Activated naive CD4-positive, alpha-beta T cell treated with anti-CD3 and anti-CD28 coated beads, Interleukin-2, amount 50 U/mL, for 16 hours (primary cell): Measurements from ENCODE around the gene SLC5A2.
"Not testable (repeated sequence)": the region's sequence is repeated elsewhere in the genome, so short reads cannot be mapped to it uniquely, and the experiment has no call there.

Experiments
- DNase-seq: peaks from one replicate; pipeline ENCODE4 v3.0.0-alpha.2; 2020

Gene SLC5A2

DNA sequence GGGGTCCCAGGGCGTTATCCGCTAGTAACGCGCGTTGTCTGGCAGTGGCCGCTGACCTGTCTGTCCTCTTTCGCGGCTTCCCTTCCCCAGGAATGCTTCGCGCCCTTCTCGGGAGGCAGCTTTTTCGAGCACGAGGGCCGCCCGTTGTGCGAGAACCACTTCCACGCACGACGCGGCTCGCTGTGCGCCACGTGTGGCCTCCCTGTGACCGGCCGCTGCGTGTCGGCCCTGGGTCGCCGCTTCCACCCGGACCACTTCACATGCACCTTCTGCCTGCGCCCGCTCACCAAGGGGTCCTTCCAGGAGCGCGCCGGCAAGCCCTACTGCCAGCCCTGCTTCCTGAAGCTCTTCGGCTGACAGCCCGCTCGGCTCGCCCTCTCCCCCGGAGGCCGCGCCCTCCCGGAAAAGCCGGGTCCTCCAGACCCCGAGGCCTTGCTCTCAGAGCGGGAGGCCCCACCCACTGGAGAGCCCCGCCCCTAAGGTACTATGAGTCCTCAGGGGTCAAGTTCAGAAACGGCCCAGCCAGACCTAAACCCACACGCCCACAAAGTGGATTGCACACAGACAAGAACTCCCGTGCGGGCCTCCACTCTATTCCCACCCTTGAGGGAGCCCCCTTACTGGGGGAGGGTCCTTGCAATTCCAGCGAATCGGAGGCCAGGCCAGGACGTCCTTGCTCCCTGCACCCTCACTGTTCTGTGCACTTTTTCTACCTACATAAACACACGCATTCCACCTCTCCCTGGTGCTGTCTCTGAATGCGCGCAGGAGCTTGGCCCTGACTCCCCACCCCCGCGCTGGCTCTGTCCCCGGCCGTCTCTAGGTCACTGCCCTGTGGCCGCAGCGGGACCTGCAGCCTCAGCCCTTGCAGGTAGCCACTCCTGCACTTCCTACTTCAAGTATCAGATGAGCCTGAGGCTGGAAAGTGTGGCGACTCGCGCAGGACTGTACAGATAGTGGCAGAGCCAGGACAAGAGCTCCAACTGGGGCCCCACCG, 5.4 kb upstream of the SLC5A2 start:
- DNase-seq, result peak; percentile 33

DNA sequence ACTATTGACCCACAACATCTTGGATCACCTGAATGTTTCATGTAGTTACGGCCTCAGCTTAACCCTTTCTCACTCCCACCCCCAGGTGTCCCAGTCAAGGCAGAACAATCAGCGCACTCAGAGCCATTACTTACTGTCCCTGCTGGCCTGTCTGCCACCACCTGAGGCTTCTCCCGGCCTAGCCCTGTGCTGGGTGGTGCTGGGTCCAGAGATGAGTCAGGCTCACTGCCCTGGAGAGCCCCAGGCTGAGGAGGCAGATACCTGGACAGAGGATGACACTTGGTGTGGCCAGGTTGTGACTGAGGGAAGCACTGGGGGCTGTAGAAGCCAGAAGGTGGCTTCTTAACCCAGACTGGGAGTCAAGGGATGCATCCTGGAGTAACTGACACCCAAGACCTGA, 4.0 kb upstream of the SLC5A2 start:
- no peak for DNase-seq

DNA sequence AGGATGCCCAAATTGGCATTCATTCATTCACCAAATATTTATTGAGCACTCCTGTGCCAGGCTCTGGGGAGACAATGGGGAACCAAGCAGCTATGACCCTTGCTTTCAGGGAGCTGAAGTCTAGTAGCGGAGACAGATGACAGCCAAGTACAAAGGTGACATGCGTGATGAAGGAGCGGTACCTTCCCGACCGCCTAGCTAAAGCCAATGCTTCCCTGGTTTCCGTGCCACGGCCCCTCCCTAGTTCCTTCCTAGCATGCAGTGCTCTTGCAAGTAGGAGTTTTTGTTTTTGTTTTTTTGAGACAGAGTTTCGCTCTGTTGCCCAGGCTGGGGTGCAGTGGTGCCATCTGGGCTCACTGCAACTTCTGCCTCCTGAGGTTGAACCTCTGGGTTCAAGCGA, 3.2 kb upstream of the SLC5A2 start:
- DNase-seq, result no peak

DNA sequence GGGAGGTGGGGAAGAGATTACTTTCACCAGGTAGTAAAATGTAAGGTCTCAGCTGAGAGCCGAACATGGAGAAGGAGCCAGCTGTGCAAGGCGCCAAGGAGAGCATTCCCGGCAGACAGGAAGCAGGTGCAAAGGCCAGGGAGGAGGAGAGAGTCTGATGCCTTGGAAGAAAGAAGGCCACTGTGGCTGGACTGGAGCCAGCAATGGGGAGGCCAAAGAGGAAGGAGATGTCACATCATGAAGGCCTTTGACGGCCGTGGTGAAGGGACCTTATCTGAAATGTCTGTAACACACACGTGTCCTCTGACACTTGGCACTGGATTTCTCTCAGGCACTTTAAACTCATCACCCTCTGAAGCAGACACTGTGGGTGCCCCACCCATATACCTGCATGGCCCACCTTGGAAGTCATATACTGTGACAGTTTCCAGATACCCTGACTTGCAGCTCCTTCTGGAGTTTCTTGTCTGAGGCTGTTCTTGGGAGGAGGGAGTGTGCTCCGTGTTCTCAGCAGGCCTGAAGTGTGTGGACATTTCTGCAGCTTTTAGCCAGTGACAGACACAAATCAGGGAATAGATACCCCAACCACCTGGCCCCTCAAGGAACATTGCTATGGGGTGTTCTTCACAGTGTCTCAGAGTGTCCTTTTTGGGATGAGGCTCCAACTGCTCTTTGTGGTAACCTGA, 1.9 kb upstream of the SLC5A2 start:
- DNase-seq, result no peak

DNA sequence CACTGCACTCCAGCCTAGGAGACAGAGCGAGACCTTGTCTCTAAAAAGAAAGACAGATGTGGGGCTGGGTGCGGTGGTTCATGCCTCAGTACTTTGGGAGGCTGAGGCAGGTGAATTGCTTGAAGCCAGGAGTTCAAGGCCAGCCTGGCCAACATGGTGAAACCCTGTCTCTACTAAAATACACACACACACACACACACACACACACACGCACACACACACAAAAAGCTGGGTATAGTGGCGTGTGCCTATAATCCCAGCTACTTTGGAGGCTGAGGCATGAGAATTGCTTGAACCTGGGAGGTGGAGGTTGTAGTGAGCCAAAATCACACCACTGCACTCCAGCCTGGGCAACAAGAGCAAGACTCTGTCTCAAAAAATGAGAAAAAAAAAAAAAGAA, 1.1 kb downstream of the SLC5A2 start:
- DNase-seq, result not testable (repeated sequence)

DNA sequence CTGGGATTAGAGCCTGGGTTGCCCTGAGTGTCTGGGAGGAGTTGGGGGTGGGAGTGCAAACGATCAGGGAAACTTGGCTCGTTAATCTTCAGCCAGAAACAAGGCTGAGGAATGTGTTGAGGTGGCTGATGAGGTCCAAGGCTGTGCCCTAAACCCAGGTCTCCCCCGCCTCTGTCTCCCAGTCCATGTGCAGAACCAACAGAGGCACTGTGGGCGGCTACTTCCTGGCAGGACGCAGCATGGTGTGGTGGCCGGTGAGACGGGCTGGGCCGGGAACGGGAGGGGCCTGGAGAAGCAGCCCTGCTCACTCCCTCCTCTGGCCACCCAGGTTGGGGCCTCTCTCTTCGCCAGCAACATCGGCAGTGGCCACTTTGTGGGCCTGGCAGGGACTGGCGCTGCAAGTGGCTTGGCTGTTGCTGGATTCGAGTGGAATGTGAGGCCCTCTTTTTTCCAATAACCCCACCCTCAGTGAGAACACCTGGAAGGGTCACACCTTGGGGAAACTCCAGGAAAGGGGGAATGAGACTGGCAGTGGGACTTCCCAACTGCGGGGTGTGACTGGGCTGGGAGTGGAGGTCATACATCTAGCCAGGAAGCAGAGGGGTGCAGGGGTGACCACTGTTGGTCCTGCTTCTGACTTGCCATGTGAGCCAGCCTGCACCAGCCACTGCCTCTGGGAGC, 1.7 kb downstream of the SLC5A2 start:
- no peak for DNase-seq

DNA sequence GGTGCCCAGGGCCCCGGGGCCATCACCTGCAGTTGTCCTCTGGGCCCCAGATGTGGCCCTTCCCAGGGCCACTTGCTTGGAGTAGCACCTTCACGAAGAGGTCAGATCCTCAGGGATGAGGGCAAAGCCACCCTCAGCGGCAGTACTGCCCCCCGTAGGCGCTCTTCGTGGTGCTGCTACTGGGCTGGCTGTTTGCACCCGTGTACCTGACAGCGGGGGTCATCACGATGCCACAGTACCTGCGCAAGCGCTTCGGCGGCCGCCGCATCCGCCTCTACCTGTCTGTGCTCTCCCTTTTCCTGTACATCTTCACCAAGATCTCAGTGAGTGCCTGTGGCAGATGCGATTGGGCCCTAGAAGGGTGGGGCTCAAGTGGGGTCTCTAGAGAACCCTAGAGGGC, 2.6 kb downstream of the SLC5A2 start:
- DNase-seq, result no peak

DNA sequence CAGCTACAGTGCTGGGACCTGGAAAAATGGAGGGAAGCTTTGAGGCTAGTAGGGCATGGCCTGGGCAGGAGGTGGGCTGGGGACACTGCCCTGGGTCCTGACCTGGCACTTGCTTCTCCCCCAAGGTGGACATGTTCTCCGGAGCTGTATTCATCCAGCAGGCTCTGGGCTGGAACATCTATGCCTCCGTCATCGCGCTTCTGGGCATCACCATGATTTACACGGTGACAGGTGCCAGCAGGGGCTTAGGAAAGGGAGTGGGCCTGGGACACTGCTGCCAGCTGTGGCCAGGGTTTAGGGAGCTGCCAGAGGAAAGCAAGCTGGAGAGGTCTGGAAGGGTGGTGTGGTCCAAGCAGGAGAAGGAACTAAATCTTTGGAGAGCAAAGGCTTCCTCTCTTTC, 3.1 kb downstream of the SLC5A2 start:
- DNase-seq, result no peak

DNA sequence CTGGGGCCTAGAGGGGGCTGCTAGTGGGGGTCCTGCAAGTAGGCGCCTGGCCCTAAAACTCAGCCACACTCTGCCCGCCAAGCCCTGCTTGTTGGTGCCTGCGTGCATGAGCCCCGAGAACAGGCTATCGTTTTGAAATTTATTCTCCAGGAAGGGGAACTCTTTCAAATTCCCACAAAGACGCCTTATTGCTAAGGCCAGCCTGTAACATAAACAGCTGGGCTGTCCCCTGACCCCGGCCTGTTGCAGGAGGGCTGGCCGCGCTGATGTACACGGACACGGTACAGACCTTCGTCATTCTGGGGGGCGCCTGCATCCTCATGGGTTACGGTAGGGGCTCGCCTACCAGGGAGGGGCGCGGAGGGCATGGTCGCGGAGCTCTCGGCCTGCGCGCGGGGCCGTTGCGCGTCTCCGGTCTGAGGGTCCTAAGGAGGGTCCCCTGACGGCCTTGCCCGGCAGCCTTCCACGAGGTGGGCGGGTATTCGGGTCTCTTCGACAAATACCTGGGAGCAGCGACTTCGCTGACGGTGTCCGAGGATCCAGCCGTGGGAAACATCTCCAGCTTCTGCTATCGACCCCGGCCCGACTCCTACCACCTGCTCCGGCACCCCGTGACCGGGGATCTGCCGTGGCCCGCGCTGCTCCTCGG, 4.3 kb downstream of the SLC5A2 start:
- DNase-seq, result no peak

DNA sequence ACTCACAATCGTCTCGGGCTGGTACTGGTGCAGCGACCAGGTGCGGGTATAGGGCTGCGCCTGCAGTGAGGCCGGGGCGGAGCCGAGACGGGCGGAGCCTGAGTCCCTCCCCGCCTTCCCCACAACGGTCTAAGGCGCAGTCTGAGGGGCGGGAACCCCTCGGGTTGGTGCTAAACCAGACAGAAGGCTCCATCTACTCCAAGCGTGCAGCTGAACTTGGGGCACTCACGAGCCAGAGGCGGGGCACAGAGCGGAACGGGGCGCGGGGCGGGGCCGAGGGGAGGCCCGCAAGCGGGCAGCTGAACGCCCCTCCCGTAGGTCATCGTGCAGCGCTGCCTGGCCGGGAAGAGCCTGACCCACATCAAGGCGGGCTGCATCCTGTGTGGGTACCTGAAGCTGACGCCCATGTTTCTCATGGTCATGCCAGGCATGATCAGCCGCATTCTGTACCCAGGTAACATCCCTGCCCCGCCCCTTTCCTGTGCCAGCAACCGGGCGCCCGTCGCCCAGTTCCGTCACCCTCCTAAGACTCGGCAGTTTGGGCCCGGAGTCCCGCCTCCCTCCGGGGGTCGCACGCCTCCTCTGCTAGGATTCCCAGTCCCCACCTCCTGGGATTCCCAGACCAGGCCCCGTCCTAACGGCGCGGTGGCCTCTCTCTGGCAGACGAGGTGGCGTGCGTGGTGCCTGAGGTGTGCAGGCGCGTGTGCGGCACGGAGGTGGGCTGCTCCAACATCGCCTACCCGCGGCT, 5.0 kb downstream of the SLC5A2 start:
- peak; percentile 72 for DNase-seq

DNA sequence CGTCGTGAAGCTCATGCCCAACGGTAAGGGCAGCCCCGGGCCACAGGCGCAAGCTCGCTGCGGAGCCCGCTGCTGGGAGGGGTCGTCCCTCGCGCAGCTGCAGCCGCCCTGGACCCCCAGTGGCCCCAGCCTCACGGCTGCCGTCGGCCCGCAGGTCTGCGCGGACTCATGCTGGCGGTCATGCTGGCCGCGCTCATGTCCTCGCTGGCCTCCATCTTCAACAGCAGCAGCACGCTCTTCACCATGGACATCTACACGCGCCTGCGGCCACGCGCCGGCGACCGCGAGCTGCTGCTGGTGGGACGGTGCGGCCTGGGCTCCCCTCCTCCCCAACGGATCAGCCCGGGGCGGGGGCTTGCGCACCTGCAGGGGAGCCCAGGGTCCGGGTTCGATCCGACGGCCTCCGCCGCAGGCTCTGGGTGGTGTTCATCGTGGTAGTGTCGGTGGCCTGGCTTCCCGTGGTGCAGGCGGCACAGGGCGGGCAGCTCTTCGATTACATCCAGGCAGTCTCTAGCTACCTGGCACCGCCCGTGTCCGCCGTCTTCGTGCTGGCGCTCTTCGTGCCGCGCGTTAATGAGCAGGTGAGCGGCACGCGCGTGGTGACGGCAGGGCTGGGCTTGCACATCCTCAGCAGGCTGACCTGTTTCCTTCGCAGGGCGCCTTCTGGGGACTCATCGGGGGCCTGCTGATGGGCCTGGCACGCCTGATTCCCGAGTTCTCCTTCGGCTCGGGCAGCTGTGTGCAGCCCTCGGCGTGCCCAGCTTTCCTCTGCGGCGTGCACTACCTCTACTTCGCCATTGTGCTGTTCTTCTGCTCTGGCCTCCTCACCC, 5.8 kb downstream of the SLC5A2 start:
- no peak for DNase-seq

DNA sequence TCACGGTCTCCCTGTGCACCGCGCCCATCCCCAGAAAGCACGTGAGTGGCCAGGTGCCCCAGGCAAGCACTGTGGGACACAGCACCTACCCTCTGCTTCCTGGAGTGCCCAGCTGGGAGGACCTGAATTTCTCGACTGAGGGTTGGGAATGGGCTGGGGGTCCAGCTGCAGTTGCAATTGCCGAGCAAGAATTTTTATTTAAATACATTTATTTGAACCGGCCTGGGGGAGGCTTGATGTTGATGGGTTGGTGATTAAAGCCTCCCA, 6.3 kb downstream of the SLC5A2 start:
- DNase-seq, result no peak

DNA sequence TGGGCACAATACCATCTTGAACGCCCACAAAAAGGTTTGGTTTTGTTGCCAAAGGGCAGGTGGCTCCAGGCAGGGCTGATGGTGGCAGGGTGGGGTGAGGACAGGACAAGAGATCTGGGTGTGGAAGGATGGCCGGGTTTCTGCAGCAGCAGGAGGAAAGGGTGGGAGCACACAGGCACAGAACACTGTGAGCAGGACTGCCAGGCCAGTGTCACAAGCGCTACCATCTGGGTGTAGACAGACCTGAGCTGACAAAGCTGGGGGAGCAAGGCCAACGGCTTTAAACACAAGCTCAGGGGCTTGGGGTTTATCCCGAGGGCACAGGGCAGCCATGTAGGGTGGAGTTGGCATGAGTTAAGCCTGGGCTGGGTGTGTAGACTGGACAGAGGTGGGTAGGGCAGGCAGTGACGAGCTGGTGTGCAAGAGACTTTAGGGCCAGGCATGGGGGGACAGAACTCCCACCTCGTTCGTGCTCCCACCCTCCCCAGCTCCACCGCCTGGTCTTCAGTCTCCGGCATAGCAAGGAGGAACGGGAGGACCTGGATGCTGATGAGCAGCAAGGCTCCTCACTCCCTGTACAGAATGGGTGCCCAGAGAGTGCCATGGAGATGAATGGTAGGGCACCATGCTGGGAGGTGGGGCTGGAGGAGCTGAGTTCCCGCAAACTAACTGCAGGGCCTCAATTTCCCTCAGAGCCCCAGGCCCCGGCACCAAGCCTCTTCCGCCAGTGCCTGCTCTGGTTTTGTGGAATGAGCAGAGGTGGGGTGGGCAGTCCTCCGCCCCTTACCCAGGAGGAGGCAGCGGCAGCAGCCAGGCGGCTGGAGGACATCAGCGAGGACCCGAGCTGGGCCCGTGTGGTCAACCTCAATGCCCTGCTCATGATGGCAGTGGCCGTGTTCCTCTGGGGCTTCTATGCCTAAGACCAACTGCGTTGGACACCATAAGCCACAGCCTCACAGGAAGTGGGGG, 7.0 kb downstream of the SLC5A2 start:
- DNase-seq, result no peak

DNA sequence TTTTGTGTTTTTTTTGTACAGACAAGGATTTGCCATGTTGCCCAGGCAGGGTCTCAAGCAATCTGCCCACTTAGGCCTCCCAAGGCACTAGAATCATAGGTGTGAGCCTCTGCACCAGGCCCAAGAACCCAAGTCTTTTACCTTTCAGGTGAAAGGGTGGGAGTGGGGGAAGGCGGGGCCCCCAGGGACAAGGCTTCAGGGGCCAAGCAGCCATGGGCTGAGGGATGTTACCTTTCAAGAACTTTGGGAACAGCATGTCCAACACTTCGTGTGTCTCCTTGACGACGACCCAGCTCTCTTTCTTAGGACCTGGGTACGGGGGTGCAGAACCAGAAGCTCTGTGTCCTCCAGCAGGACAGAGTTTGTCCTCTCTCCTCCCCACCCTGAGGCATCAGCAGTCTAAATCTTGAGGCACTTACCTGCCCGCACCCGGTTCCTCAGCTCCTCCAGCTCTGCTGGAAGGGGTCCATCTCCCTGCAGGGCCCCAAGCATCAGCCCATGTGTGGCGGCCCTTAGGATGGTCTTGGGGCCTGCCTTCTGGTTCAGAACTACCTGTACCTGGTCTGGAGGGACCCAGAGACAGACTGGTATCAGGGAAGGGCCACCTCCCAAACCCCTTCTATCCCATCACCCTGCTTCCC, 9.0 kb downstream of the SLC5A2 start:
- no peak for DNase-seq

DNA sequence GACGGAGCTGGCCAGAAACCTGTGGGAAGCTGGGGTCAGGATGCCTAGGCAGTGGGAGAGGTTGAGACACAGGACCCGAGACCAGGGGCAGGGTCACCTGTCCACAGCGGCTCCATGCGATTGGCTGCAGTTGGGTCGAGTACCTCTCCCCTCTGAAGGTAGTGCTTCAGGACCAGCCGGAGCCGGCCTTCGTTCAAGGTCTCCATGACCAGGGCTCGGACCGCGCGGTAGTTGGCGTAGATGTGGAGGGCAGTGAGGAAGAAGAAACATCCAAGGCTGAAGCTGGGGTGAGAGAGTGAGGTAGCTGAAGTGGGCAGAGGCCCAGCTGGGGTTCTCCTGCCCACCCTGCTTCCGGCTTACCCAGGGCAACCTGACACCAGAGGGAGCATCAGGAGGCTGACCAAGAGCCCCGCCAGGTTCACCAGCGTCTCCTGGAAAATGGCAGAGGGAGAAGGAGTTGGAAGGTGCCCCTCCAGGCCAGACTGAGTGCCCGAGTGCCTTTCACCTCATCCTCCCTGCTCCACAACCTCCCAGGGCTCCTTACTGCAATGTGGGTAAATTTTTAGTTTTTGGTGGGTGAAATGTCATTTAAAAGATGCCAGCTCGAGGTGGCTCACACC, 10.7 kb downstream of the SLC5A2 start:
- DNase-seq, result no peak

DNA sequence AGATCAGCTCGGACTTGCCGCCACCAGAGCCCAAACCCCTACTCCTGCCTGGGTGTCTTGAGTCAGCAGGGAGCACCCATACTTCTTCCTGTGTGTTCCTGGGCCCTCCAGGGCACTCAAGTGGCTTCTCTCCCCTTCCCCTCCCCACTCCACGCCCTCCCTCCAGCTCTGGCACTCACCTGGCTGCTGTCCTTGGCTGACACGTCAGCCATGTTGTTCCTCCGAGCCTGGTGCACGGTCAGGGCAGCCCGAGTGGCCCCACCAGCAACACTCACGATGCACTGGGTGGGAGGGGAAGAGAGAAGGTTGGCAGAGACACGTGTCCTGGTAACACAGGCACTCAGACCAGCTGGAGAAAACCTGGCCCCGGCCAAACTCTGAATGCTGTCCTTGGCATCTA, 13.7 kb downstream of the SLC5A2 start:
- DNase-seq, result no peak

DNA sequence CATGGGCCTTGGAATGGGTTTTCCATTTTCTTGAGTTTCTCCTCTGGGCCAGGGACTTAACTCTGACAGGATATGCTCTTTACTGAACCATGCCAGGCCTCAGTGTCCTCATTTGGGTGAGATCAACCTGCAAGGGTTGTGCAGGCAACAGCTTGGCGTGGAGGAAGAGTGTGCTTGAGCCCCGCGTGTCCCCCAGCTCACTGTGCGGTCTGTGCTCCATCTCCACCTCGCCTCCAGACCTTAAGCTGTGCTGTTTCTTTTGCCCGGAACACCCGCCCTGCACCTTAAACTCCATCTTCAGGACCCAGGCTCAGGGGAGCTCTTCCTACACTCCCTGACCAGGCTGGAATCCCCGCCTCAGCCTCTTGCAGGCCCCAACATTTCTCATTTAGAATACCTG, 15.6 kb downstream of the SLC5A2 start:
- no peak for DNase-seq

DNA sequence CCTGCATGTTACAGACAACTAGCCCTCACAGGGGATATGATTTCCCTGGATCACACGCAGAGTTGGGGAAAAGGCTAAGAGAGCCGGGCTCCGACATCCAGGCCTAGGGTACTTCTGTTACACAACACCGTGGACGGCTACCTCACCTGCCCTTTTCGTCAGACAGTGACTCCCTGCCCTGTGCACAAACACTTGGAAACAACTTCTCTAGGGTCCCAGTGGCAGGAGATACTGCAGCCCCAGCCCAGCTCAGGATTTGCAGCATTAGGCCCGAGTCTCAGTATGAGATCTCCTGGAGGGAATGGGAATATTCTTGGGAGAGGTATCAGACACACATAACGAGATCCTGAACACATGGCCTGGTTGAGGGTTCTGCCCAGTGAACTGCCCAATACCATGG, 17.0 kb downstream of the SLC5A2 start:
- no peak for DNase-seq

DNA sequence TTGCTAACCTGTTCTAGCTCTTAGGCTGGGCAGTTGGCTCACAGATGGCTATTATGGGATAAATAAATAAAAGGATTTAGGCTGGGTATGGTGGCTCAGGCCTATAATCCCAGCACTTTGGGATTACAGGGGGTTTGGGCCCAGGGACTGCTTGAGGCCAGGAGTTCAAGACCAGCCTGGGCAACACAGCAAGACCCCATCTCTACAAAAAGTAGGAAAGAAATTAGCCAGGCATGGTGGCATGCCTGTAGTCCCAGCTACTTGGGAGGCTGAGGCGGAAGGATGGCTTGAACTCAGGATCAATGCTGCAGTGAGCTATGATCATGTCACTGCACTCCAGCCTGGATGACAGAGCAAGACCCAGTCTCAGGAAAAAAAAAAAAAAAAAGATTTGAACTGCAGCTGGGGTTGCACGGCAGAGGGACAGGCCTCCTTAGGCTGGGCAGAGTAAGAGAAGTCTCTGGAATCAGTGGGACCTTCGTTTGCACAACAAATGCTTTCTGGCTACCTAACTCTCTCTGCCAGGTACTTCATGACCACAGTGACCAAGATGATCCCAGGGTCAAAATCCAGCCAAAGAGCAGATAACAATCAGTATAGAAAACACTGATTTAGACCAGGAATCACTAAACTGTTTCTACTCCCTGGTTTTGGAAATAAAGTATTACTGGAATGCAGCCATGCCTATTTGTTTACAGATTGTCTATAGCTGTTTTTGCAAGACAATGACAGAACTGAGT, 18.5 kb downstream of the SLC5A2 start:
- no peak for DNase-seq
